Stimulated activated CD8-positive, alpha-beta memory T cell treated with anti-CD3 and anti-CD28 coated beads, Interleukin-15, amount 100 ng/mL, for 48 hours (primary cell): Measurements from ENCODE around the gene H2AZ2.
"Not testable (repeated sequence)": the region's sequence is repeated elsewhere in the genome, so short reads cannot be mapped to it uniquely, and the experiment has no call there.

Experiments
- DNase-seq, 2 donors: peaks; one replicate each; pipeline ENCODE4 v3.0.0-alpha.2; 2020; ENCODE audit warnings: low read depth in 2 of 2

The H2AZ2 gene

GRCh38 chr7:44814919-44815318 is 33.0 kb downstream of the H2AZ2 start:
- no peak for DNase-seq

GRCh38 chr7:44811571-44811970 is 36.3 kb downstream of the H2AZ2 start:
- no peak for DNase-seq

- no peak for DNase-seq
These were observed 36.8 kb downstream of the H2AZ2 start for GRCh38 chr7:44811093-44811492.

GRCh38 chr7:44808914-44809393 is 38.9 kb downstream of the H2AZ2 start:
- no peak for DNase-seq

GRCh38 chr7:44805950-44806349 is 41.9 kb downstream of the H2AZ2 start:
- DNase-seq, result no peak

- not testable (repeated sequence) for DNase-seq
These were observed 43.9 kb downstream of the H2AZ2 start for GRCh38 chr7:44803828-44804519.

GRCh38 chr7:44802418-44803025 is 45.4 kb downstream of the H2AZ2 start:
- no peak for DNase-seq

- DNase-seq, result no peak
These were observed 46.0 kb downstream of the H2AZ2 start for GRCh38 chr7:44801890-44802289.

- DNase-seq, result no peak
These were observed 47.9 kb downstream of the H2AZ2 start for GRCh38 chr7:44799939-44800338.

GRCh38 chr7:44798649-44799305 is 49.1 kb downstream of the H2AZ2 start:
- DNase-seq, result no peak

GRCh38 chr7:44797329-44798258 is 50.3 kb downstream of the H2AZ2 start:
- peak; percentile 73 to 74 for DNase-seq

GRCh38 chr7:44796504-44797328 is 51.2 kb downstream of the H2AZ2 start, which contains the start of gene PPIA:
TSS of gene PPIA (plus strand) at chr7:44796681. CDS start at chr7:44796725, 44 bp downstream.
- DNase-seq, result peak; percentile 98

GRCh38 chr7:44796034-44796503 is 51.8 kb downstream of the H2AZ2 start:
- DNase-seq, result no peak

- DNase-seq, result no peak
These were observed 53.6 kb downstream of the H2AZ2 start for GRCh38 chr7:44794331-44794730.

- no peak for DNase-seq
These were observed 54.0 kb downstream of the H2AZ2 start for GRCh38 chr7:44793919-44794318.

- no peak for DNase-seq
These were observed 56.3 kb downstream of the H2AZ2 start for GRCh38 chr7:44791278-44792219.

GRCh38 chr7:44789990-44790389 is 57.9 kb downstream of the H2AZ2 start:
- no peak for DNase-seq

- DNase-seq, result no peak
These were observed 60.1 kb downstream of the H2AZ2 start for GRCh38 chr7:44787762-44788161.

GRCh38 chr7:44787041-44787440 is 60.8 kb downstream of the H2AZ2 start:
- DNase-seq, result no peak

- not testable (repeated sequence) for DNase-seq
These were observed 62.7 kb downstream of the H2AZ2 start for GRCh38 chr7:44785218-44785617.
